ENCODE measurements around the gene FBXO8. TPM values are rescaled to one million over a fixed set of nuclear protein-coding genes. Genes with fewer than 3 reads are reported as not detected.

Gene FBXO8
- total RNA-seq, 1 experiment from 2014 or later = 16.7 TPM

GRCh38 chr4:174245714-174246113 lies 37.8 kb downstream of the FBXO8 start:
- no peaks in the 10 kb centered on the region for H3K79me2 ChIP-seq (ENCODE audit: low read depth)
- H3K27me3 ChIP-seq (ENCODE audit: insufficient read depth, low read depth) = no peaks in the 10 kb centered on the region
- H3K4me2 ChIP-seq = no peak overlapping the region
- no peaks in the 10 kb centered on the region for H3K9me2 ChIP-seq (ENCODE audit: insufficient read depth)
- POLR2A ChIA-PET (ENCODE audit: unreplicated experiment) = no interaction called here
- no peaks in the 10 kb centered on the region for H3K9me3 ChIP-seq (ENCODE audit: insufficient read depth, low read depth)
- no peaks in the 10 kb centered on the region; the same call in 1 of the 2 replicates for H4K20me1 ChIP-seq (ENCODE audit: insufficient read depth)
- H3K36me3 ChIP-seq (ENCODE audit: low read depth) = no peaks in the 10 kb centered on the region
- intact Hi-C loops (cut with micrococcal nuclease; ENCODE audit: unreplicated experiment) = no loop called here
- H2AFZ ChIP-seq = no peak overlapping the region
- H3F3A ChIP-seq (ENCODE audit: insufficient read depth, low read depth) = no peaks in the 10 kb centered on the region
- no peak for DNase-seq
- H3K27ac ChIP-seq = no peak overlapping the region
- BruUV-seq (replicated peaks) = no TSS peak
- CTCF ChIA-PET = no interaction called here
- H3K4me3 ChIP-seq = no peak overlapping the region
- TF ChIP-seq CTCF (conservative IDR thresholded peaks at IDR 0.05) (no peak), EZH2 (IDR thresholded peaks at IDR 0.05; ENCODE audit: low read depth) (no peak)
- no peaks in the 10 kb centered on the region for H3K4me1 ChIP-seq (replicated peaks; ENCODE audit: insufficient read depth)

GRCh38 chr4:174244441-174244840 lies 39.0 kb downstream of the FBXO8 start:
- Histone ChIP-seq H3K9me2 (ENCODE audit: insufficient read depth) (no peaks in the 10 kb centered on the region), H3K4me2 (no peak overlapping the region), H3K4me1 (replicated peaks; ENCODE audit: insufficient read depth) (no peaks in the 10 kb centered on the region), H3K4me3 (no peak overlapping the region), H3K27ac (no peak overlapping the region), H3K36me3 (ENCODE audit: low read depth) (no peaks in the 10 kb centered on the region), H3K27me3 (ENCODE audit: insufficient read depth, low read depth) (no peaks in the 10 kb centered on the region), H2AFZ (no peak overlapping the region), H3K9me3 (ENCODE audit: insufficient read depth, low read depth) (no peaks in the 10 kb centered on the region), H3K79me2 (ENCODE audit: low read depth) (no peaks in the 10 kb centered on the region), H3F3A (ENCODE audit: insufficient read depth, low read depth) (no peaks in the 10 kb centered on the region), H4K20me1 (ENCODE audit: insufficient read depth) (no peaks in the 10 kb centered on the region; the same call in 1 of the 2 replicates)
- CTCF ChIA-PET = no interaction called here
- no peak for DNase-seq
- no peak for TF ChIP-seq CTCF (conservative IDR thresholded peaks at IDR 0.05)
- TF ChIP-seq EZH2 (IDR thresholded peaks at IDR 0.05; ENCODE audit: low read depth) = no peak
- POLR2A ChIA-PET (ENCODE audit: unreplicated experiment) = no interaction called here
- intact Hi-C loops (cut with micrococcal nuclease; ENCODE audit: unreplicated experiment) = no loop called here
- no TSS peak for BruUV-seq (replicated peaks)

- no peak overlapping the region for H2AFZ ChIP-seq
- no peak overlapping the region for H3K27ac ChIP-seq
- H3K4me1 ChIP-seq (replicated peaks; ENCODE audit: insufficient read depth) = no peaks in the 10 kb centered on the region
- no TSS peak for BruUV-seq (replicated peaks)
- TF ChIP-seq CTCF (conservative IDR thresholded peaks at IDR 0.05) = no peak
- TF ChIP-seq EZH2 (IDR thresholded peaks at IDR 0.05; ENCODE audit: low read depth) = no peak
- H4K20me1 ChIP-seq (ENCODE audit: insufficient read depth) = no peaks in the 10 kb centered on the region; the same call in 1 of the 2 replicates
- ChIA-PET POLR2A (ENCODE audit: unreplicated experiment) (no interaction called here), CTCF (no interaction called here)
- H3K79me2 ChIP-seq (ENCODE audit: low read depth) = no peaks in the 10 kb centered on the region
- H3K36me3 ChIP-seq (ENCODE audit: low read depth) = no peaks in the 10 kb centered on the region
- no peak overlapping the region for H3K4me2 ChIP-seq
- no peaks in the 10 kb centered on the region for H3K27me3 ChIP-seq (ENCODE audit: insufficient read depth, low read depth)
- DNase-seq = no peak
- no peak overlapping the region for H3K4me3 ChIP-seq
- H3K9me3 ChIP-seq (ENCODE audit: insufficient read depth, low read depth) = no peaks in the 10 kb centered on the region
- intact Hi-C loops (cut with micrococcal nuclease; ENCODE audit: unreplicated experiment) = no loop called here
- no peaks in the 10 kb centered on the region for H3K9me2 ChIP-seq (ENCODE audit: insufficient read depth)
- no peaks in the 10 kb centered on the region for H3F3A ChIP-seq (ENCODE audit: insufficient read depth, low read depth)
Observed at GRCh38 chr4:174241162-174241561, 42.3 kb downstream of the FBXO8 start.
